ENCODE data around the gene KLHL14. TPM values are rescaled to one million over a fixed set of nuclear protein-coding genes. Genes with fewer than 3 reads are reported as not detected.

The KLHL14 gene
- total RNA-seq, 8 experiments from 2014 or later, result 0.10 to 10.1 (median 2.1) TPM

DNA sequence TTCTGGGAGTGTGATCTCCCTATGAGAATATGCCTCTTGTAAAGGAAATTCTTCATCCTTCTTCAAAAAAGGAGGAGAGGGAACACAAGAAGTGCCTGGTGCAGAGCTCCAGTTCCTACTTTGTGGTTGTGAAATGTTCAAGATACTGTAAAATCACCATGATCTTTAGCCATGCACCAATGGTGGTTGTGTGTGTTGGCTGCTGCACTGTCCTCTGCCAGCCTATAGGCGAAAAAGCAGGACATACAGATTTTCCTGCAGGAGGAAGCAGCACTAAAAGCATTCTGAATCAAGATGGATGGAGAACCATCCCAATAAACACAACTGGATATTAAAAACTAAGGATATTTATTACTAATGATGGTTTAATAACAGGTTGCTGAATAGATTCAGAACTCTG lies 6.2 kb upstream of the KLHL14 start:
- 0 to 100% (median 60%) methylated on average over 1 of the region's 1 CpG; no CpG with 5 or more reads in 6 of the 10 experiments for WGBS, 10 experiments

GRCh38 chr18:32777049-32777448 lies 4.2 kb upstream of the KLHL14 start:
- in situ Hi-C loops (cut with MboI; ENCODE audit: low pct_unique_long_range_greater_than_20kb in 2 of 9, low sequenced_read_pairs in 9 of 9, unreplicated experiment in 9 of 9), result no loop called here
- Histone ChIP-seq H3K27ac (no peak overlapping the region), H3K4me3 (no peak overlapping the region), H3K4me1 (replicated peaks in 1 of 2) (peaks cover 5 to 8% of the 10 kb centered on the region in 2 donors)
- ATAC-seq (replicated peaks in 6 of 8), result peak in 2 of 8 experiments; percentile 53 to 58
- WGBS, 10 experiments, result 0 to 100% (median 29%) methylated on average over 1 to 2 of the region's 2 CpGs; no CpG with 5 or more reads in 3 of the 10 experiments

More for the DNA sequence above, 6.2 kb upstream of the KLHL14 start:
- ATAC-seq (replicated peaks in 6 of 8), result no peak
- in situ Hi-C loops (cut with MboI; ENCODE audit: low pct_unique_long_range_greater_than_20kb in 2 of 9, low sequenced_read_pairs in 9 of 9, unreplicated experiment in 9 of 9), result no loop called here
- no peak overlapping the region for H3K4me3 ChIP-seq
- H3K4me1 ChIP-seq (replicated peaks in 1 of 2), result peaks cover 0 to 2% of the 10 kb centered on the region in 2 donors
- H3K27ac ChIP-seq, result no peak overlapping the region

DNA sequence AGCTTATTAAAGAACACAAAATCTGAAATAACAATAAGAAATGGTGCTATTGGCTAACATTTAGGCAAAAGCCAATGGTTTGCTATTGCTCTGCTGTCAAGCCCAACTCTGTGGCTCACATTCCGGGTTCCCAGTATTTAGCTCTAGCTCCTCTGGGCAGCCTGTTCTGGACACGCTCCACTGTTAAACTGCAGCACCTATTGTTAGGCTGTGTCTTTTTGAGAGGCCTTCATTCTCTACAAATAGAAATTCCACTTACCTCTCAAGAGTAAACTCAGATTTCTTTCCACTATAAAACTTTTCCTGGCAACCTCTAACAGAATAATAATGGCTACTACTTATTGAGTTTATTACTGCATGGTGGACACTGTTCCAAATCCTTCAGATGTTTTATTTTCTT lies 3.7 kb upstream of the KLHL14 start:
- ATAC-seq (replicated peaks in 6 of 8), result no peak
- in situ Hi-C loops (cut with MboI; ENCODE audit: low pct_unique_long_range_greater_than_20kb in 2 of 9, low sequenced_read_pairs in 9 of 9, unreplicated experiment in 9 of 9), result no loop called here
- no peak overlapping the region for H3K4me3 ChIP-seq
- WGBS, 10 experiments, result 0 to 85% (median 51%) methylated on average over 1 to 2 of the region's 2 CpGs; no CpG with 5 or more reads in 2 of the 10 experiments
- H3K27ac ChIP-seq, result no peak overlapping the region
- H3K4me1 ChIP-seq (replicated peaks in 1 of 2), result peaks cover 5 to 8% of the 10 kb centered on the region in 2 donors

- H3K27ac ChIP-seq, result no peak overlapping the region
- H3K4me1 ChIP-seq (replicated peaks in 1 of 2), result peaks cover 8 to 9% of the 10 kb centered on the region in 2 donors
- no peak for ATAC-seq (replicated peaks in 6 of 8)
- WGBS, 10 experiments, result 21 to 90% (median 69%) methylated on average over 2 to 6 of the region's 6 CpGs
- in situ Hi-C loops (cut with MboI; ENCODE audit: low pct_unique_long_range_greater_than_20kb in 2 of 9, low sequenced_read_pairs in 9 of 9, unreplicated experiment in 9 of 9), result no loop called here
- H3K4me3 ChIP-seq, result no peak overlapping the region
These were observed 2.8 kb upstream of the KLHL14 start for GRCh38 chr18:32775628-32776027.

- ATAC-seq (replicated peaks in 6 of 8), result no peak
- H3K27ac ChIP-seq, result no peak overlapping the region
- H3K4me3 ChIP-seq, result peak overlapping the region in 3 of 5 donors; percentile 6 to 45 (median 41)
- H3K4me1 ChIP-seq (replicated peaks in 1 of 2), result peaks cover 12 to 19% of the 10 kb centered on the region in 2 donors
- in situ Hi-C loops (cut with MboI; ENCODE audit: low pct_unique_long_range_greater_than_20kb in 2 of 9, low sequenced_read_pairs in 9 of 9, unreplicated experiment in 9 of 9), result no loop called here
These were observed 524 bp upstream of the KLHL14 start for GRCh38 chr18:32773382-32773712.

DNA sequence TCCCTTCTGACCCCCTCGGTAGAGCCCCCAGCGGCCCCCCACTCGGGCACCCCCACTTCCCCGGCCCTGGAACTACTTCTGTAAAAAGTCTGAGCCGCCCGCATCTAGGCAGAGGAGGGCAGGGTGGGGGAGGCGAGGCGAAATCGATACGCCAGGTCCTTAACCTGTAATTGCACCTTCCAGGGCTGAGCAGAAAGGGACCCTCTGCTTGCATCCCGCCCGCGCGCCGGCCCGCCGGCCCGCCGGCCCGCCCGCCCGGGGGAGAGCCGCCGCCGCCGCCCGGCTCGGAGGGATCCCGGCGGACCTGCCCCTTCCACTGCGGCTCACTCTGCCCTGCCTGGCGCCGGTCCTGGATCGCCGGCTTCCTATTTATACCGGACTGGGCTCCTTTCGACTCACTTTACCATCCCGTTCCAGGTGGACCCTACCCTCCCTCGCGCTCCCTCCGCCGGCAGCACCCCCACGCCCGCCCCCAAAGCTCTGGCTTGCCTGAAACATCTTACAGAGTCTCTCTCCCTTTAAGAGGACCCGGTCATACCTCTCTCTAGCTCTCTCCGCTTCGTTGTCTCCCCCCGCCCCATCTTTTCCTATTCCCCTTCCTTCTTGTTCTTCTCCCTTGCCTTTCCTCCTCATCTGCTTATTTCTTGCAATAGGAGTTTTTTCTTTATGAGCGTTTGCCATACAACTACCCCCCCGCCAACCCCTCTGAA lies 797 bp downstream of the KLHL14 start:
- Histone ChIP-seq H3K27ac (no peak overlapping the region), H3K4me1 (replicated peaks in 1 of 2) (peaks cover 19 to 20% of the 10 kb centered on the region in 2 donors), H3K4me3 (peak overlapping the region; percentile 38 to 51 (median 43))
- in situ Hi-C loops (cut with MboI; ENCODE audit: low pct_unique_long_range_greater_than_20kb in 2 of 9, low sequenced_read_pairs in 9 of 9, unreplicated experiment in 9 of 9), result no loop called here
- 20% methylated on average over 1 of the region's 50 CpGs; no CpG with 5 or more reads in 9 of the 10 experiments for WGBS, 10 experiments
- peak; percentile 42 to 74 (median 60) for ATAC-seq (replicated peaks in 6 of 8)

DNA sequence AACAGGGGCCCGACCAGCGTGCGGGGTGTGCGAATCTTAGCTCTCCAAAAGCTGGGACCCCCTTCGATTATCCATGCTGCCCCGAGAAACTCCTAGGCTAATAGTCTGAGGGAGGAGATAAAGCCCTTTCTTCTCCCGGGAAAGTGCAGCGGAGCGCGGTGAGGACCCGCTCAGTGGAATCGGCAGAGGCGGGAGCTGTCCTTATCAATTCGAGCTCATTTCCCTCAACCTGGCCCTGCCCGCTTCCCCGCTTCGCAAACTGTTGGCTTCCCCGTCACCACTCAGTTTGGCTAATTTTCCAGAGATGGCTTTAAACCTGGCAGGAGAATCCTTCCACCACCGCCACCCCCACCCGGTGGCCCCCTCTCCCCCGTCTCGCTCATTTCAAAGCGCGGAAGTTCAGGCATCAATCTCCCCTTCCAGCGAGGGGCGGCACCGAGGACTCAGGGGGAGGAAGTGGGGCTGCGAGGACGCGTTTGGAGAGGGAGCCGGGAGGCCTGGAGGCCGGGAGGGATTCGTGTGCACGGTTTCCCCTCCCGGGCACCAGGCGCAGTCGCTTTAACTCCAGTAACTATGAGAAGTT lies 1.6 kb downstream of the KLHL14 start:
- H3K4me3 ChIP-seq, result peak overlapping the region; percentile 38 to 51 (median 43)
- in situ Hi-C loops (cut with MboI; ENCODE audit: low pct_unique_long_range_greater_than_20kb in 2 of 9, low sequenced_read_pairs in 9 of 9, unreplicated experiment in 9 of 9), result no loop called here
- WGBS, 10 experiments, result 0% methylated on average over 1 to 5 of the region's 37 CpGs; no CpG with 5 or more reads in 5 of the 10 experiments
- peaks cover 20 to 21% of the 10 kb centered on the region in 2 donors for H3K4me1 ChIP-seq (replicated peaks in 1 of 2)
- ATAC-seq (replicated peaks in 6 of 8), result peak; percentile 20 to 57 (median 42)
- no peak overlapping the region for H3K27ac ChIP-seq

DNA sequence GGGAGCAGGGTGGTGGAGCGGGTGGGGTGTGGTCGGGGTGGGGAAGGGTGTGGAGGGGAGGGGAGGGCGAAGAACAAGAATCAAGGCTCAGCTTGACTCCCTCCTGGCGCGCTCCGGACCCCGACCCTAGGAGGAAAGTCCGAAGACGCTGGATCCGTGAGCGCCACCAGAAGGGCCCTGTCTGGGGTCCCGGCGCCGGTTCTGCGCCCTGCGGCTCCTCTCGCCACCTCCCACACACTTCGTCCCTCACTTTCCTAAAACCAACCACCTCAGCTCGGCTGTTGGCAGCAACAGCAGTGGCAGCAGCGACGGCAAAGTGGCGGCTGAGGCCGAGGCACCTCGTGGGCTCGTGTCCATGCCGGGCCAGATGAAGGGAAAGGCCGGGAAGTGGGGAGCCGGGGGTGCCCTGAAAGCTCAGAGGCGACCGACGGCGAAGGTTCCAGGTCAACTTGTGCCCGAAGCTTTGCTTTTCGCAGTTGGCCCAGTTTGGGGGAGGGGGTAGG lies 2.1 kb downstream of the KLHL14 start:
- peak overlapping the region; percentile 38 to 51 (median 43) for H3K4me3 ChIP-seq

DNA sequence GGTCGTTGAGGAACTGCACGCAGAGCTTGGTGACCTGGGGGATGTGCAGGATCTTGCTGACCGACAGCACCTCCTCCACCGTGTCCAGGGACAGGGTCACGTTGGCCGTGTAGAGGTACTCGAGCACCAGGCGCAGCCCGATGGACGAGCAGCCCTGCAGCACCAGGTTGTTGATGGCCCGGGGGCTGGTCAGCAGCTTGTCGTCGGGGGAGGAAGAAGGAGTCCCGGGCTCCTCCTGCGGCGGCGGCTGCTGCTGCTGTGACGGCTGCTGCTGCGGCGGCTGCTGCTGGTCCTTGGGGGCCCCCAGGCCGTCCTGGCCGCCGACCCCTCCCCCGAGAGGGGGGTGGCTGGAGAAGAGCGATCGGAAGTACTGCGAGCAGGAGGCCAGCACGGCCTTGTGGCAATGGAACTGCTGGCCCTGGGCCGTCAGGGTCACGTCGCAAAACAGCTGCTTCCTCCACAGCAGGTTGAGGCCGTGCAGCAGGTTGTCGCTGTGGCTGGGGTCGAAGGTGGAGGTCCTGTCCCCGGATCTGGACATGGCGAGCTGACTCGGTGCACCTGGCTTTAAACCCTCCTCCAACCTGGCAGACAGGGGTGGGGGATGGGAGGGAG lies 2.7 kb downstream of the KLHL14 start:
- Histone ChIP-seq H3K27ac (no peak overlapping the region), H3K4me1 (replicated peaks in 1 of 2) (peaks cover 20 to 21% of the 10 kb centered on the region in 2 donors), H3K4me3 (peak overlapping the region in 4 of 5 donors; percentile 38 to 51 (median 43))
- peak in 4 of 8 experiments; percentile 4 to 21 (median 12) for ATAC-seq (replicated peaks in 6 of 8)
- in situ Hi-C loops (cut with MboI; ENCODE audit: low pct_unique_long_range_greater_than_20kb in 2 of 9, low sequenced_read_pairs in 9 of 9, unreplicated experiment in 9 of 9), result no loop called here
- WGBS, 10 experiments, result 0 to 10% (median 6%) methylated on average over 3 to 12 of the region's 37 CpGs; no CpG with 5 or more reads in 7 of the 10 experiments

More for the DNA sequence above, 2.1 kb downstream of the KLHL14 start:
- no peak overlapping the region for H3K27ac ChIP-seq
- in situ Hi-C loops (cut with MboI; ENCODE audit: low pct_unique_long_range_greater_than_20kb in 2 of 9, low sequenced_read_pairs in 9 of 9, unreplicated experiment in 9 of 9), result no loop called here
- peak in 1 of 8 experiments; percentile 17 for ATAC-seq (replicated peaks in 6 of 8)
- 10% methylated on average over 4 of the region's 34 CpGs; no CpG with 5 or more reads in 9 of the 10 experiments for WGBS, 10 experiments
- peaks cover 20 to 21% of the 10 kb centered on the region in 2 donors for H3K4me1 ChIP-seq (replicated peaks in 1 of 2)

DNA sequence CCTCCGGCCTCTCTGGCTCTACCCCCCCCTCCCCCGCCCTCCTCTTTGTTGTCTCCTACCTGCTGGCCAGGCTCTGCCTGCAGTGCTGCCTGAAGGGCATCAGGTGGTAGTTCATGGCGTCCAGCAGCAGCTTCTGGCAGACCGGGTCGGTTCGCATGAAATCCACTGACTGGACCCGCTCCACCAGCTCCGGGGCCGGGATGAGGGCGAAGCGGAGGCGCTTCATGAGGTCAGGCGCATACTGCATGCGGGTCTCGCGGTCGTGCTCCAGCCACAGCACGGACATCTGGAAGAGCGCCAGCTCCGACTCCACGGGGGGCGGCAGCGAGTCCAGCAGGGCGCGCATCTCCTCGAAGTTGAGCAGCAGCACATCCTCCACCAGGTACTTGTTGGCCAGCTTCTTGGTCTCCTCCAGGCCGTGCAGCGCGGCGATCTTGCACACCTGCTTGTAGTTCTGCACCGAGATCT lies 3.2 kb downstream of the KLHL14 start:
- 5 to 61% (median 20%) methylated on average over 2 to 7 of the region's 31 CpGs; no CpG with 5 or more reads in 7 of the 10 experiments for WGBS, 10 experiments
- peak in 5 of 8 experiments; percentile 4 to 56 (median 40) for ATAC-seq (replicated peaks in 6 of 8)
- in situ Hi-C loops (cut with MboI; ENCODE audit: low pct_unique_long_range_greater_than_20kb in 2 of 9, low sequenced_read_pairs in 9 of 9, unreplicated experiment in 9 of 9), result no loop called here
- Histone ChIP-seq H3K4me1 (replicated peaks in 1 of 2) (peaks cover 20 to 21% of the 10 kb centered on the region in 2 donors), H3K4me3 (peak overlapping the region in 4 of 5 donors; percentile 38 to 51 (median 43)), H3K27ac (no peak overlapping the region)

DNA sequence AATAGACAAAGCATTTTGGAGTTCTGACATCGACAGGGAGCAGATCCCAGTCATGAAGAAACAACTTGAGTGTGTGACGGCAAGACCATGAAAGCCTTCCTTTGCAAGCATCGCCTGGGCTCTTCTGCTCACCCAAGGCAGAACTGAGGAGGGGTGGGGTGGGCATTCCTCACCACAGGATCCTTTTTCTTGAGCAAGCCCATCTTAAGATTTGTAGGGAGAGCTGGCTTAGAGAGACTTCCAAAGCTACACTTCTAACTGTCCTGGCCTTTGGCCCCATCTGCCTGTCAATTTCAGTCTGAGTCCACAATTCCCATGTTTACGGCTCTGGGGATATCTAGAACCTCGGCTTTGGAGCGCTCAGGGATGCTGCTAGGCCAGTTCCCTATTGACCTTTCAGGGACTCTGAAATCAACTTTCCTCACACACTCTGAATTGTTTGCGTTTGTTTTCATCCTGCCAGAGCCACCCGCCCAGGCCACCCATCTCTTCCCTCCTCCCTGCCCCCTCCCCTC lies 3.7 kb downstream of the KLHL14 start:
- in situ Hi-C loops (cut with MboI; ENCODE audit: low pct_unique_long_range_greater_than_20kb in 2 of 9, low sequenced_read_pairs in 9 of 9, unreplicated experiment in 9 of 9), result no loop called here
- peak in 2 of 8 experiments; percentile 8 to 18 for ATAC-seq (replicated peaks in 6 of 8)
- no peak overlapping the region for H3K27ac ChIP-seq
- 0 to 86% (median 57%) methylated on average over 1 to 5 of the region's 8 CpGs; no CpG with 5 or more reads in 3 of the 10 experiments for WGBS, 10 experiments
- H3K4me3 ChIP-seq, result peak overlapping the region in 4 of 5 donors; percentile 38 to 51 (median 43)
- H3K4me1 ChIP-seq (replicated peaks in 1 of 2), result peaks cover 20 to 21% of the 10 kb centered on the region in 2 donors

DNA sequence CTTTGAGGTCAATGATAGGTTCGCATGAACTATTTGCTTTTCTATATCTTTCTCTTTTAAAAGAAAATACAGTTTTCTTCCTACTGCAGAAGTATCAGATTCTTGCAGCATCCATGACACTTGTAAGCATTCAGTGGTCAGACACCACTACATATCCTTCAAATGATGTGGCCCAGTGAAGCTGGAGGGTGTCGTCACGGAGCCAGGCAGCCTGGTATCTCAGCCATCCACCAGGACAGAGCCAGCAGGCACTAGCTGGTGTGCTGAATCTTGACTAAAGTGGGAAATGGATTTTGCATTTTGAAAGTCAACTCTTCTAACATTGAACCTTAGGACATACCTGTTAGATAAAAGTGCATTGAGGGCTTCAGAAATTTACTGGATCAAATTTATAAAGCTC lies 5.4 kb downstream of the KLHL14 start:
- Histone ChIP-seq H3K4me3 (no peak overlapping the region), H3K4me1 (replicated peaks in 1 of 2) (peaks cover 14 to 16% of the 10 kb centered on the region in 2 donors), H3K27ac (no peak overlapping the region)
- WGBS, 10 experiments, result 0 to 100% (median 47%) methylated on average over 1 to 3 of the region's 3 CpGs; no CpG with 5 or more reads in 2 of the 10 experiments
- no peak for ATAC-seq (replicated peaks in 6 of 8)
- in situ Hi-C loops (cut with MboI; ENCODE audit: low pct_unique_long_range_greater_than_20kb in 2 of 9, low sequenced_read_pairs in 9 of 9, unreplicated experiment in 9 of 9), result no loop called here
